HG02885 (cell line): Measurements from ENCODE around the gene KCNH5.

Experiments
- ATAC-seq: cut with Tn5 transposase; IDR thresholded peaks from one replicate; pipeline ENCODE4 v1.9.1; 2021; ENCODE audit warnings: mild to moderate bottlenecking; ENCODE audit not compliant: unreplicated experiment, poor library complexity

Gene KCNH5

GRCh38 chr14:63045234-63045611 lies at the start of gene KCNH5:
Gene KCNH5 (minus strand): TSS chr14:63045458. CDS start chr14:63045186, 272 bp downstream.
- ATAC-seq = peak; percentile 57

GRCh38 chr14:63091394-63091996 lies 46.2 kb upstream of the KCNH5 start:
- ATAC-seq = no peak

GRCh38 chr14:63088865-63089264 lies 43.6 kb upstream of the KCNH5 start:
- ATAC-seq = no peak

GRCh38 chr14:63078569-63078968 lies 33.3 kb upstream of the KCNH5 start:
- no peak for ATAC-seq

GRCh38 chr14:63076488-63076887 lies 31.2 kb upstream of the KCNH5 start:
- no peak for ATAC-seq

- ATAC-seq = no peak
Observed at GRCh38 chr14:63055631-63056030, 10.4 kb upstream of the KCNH5 start.

- no peak for ATAC-seq
Observed at GRCh38 chr14:63051992-63052391, 6.7 kb upstream of the KCNH5 start.

- ATAC-seq = no peak
Observed at GRCh38 chr14:63051301-63051700, 6.0 kb upstream of the KCNH5 start.

GRCh38 chr14:63050694-63051093 lies 5.4 kb upstream of the KCNH5 start:
- no peak for ATAC-seq

GRCh38 chr14:63046339-63047268 lies 1.3 kb upstream of the KCNH5 start:
- ATAC-seq = no peak

- ATAC-seq = peak; percentile 23
Observed at GRCh38 chr14:63045612-63046320, 508 bp upstream of the KCNH5 start.

GRCh38 chr14:63039866-63040265 lies 5.4 kb downstream of the KCNH5 start:
- ATAC-seq = peak; percentile 56

GRCh38 chr14:63032641-63033040 lies 12.6 kb downstream of the KCNH5 start:
- no peak for ATAC-seq

- ATAC-seq = no peak
Observed at GRCh38 chr14:63032076-63032475, 13.2 kb downstream of the KCNH5 start.

GRCh38 chr14:63030113-63030512 lies 15.1 kb downstream of the KCNH5 start:
- no peak for ATAC-seq

GRCh38 chr14:63027719-63028118 lies 17.5 kb downstream of the KCNH5 start:
- no peak for ATAC-seq

- no peak for ATAC-seq
Observed at GRCh38 chr14:63026491-63026890, 18.8 kb downstream of the KCNH5 start.

- no peak for ATAC-seq
Observed at GRCh38 chr14:63014621-63015020, 30.6 kb downstream of the KCNH5 start.

GRCh38 chr14:63012171-63012570 lies 33.1 kb downstream of the KCNH5 start:
- no peak for ATAC-seq

GRCh38 chr14:63011623-63012022 lies 33.6 kb downstream of the KCNH5 start:
- no peak for ATAC-seq

GRCh38 chr14:63009495-63009894 lies 35.8 kb downstream of the KCNH5 start:
- ATAC-seq = no peak
